Caki2 (cell line): Measurements from ENCODE around the gene GIPC1. TPM values are rescaled to one million over a fixed set of nuclear protein-coding genes. Genes with fewer than 3 reads are reported as not detected.

Experiments
- DNase-seq: peaks from one replicate; pipeline ENCODE4 v3.0.0-alpha.2; 2015; ENCODE audit warnings: low read depth
- in situ Hi-C: cut with HindIII; loops from 2 replicates; pipeline ENCODE4 v1.10.0; 2016; ENCODE audit warnings: low sequenced_read_pairs, low pct_unique_long_range_greater_than_20kb, mixed read lengths
- total RNA-seq: library from RNA; depleted of rRNA; stranded (reverse); fragments of >200 nt; shearing (Covaris generic); gene quantifications from 2 replicates; pipeline ENCODE4 v1.2.3, GENCODE V29; 2014; ENCODE audit warnings: low replicate concordance

GIPC1 gene
- total RNA-seq, 1 experiment from 2014 or later = 340 TPM

DNA sequence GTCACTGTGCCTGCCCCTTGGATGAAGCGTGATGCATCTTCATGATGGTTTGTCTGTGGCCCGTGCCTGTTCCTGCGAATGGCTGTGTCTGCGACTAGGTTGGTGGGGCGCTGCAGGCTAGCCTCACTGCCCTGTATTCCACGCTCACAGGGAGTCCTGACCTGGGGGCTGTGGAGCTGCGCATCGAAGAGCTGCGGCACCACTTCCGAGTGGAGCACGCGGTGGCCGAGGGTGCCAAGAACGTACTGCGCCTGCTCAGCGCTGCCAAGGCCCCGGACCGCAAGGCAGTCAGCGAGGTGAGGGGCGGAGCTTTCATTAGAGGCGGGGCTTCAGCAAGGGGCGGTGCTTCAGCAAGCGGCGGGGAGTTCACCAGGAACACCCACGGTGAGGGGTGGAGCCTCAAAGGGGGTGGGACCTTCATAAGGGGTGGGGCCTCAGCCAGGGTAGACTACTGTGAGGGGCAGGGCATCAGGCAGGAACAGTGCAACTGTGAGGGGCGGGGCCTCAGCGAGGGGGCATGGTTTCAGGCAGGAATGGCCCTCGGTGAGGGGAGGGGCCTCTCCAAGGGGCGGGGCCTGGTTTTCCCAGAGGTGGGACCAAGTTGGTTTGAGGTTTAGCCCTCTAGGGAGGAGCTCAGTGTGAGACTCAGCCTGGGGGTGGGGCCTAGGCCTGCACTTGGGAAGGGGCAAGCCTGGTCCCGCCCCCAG is 45.6 kb downstream of the GIPC1 start:
- DNase-seq = peak; percentile 91
- in situ Hi-C loops = no loop called here

DNA sequence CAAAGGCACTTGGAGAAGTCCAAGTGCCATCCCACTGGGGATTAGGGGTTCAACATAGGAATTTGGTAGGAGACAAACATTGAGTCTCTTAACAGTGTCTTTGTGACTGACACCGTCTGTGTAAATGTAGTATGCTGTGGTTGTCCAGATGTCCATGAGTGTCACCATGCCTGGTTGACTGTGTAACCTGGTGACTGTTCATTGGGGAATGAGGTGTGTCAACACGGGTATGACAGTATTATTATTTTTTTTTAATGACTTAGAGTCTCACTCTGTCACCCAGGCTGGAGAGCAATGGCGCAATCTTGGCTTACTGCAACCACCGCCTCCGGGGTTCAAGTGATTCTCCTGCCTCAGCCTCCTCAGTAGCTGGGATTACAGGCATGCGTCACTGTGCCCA is 46.6 kb downstream of the GIPC1 start:
- in situ Hi-C loops = no loop called here
- DNase-seq = peak; percentile 85

DNA sequence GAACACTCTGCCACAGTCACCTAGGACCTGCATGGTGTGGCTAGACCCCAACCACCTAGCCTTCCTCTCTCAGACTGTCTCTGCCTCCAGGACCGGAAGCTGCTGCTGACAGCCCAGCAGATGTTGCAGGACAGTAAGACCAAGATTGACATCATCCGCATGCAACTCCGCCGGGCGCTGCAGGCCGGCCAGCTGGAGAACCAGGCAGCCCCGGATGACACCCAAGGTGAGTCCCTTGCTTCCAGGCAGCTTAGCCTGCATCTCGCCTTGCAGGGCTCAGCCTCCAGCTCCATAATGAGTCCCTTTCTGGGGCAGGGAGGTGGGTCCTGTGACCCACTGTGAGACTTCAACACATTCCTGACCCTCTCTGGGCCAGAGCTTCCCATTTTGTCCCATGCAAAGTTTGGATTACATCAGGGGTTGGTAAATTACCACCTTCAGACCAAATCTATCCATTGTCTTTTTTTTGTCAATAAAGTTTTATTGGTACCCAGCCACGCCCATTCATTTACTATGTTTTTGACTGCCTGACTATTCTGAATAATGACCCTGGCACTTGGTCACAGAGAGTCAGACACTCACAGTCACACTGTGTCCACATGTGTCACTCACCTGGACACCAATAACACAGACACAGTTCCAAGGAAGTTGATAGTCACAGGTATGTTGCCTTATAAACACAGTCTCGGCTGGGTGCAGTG is 49.4 kb downstream of the GIPC1 start:
- in situ Hi-C loops = no loop called here
- no peak for DNase-seq

DNA sequence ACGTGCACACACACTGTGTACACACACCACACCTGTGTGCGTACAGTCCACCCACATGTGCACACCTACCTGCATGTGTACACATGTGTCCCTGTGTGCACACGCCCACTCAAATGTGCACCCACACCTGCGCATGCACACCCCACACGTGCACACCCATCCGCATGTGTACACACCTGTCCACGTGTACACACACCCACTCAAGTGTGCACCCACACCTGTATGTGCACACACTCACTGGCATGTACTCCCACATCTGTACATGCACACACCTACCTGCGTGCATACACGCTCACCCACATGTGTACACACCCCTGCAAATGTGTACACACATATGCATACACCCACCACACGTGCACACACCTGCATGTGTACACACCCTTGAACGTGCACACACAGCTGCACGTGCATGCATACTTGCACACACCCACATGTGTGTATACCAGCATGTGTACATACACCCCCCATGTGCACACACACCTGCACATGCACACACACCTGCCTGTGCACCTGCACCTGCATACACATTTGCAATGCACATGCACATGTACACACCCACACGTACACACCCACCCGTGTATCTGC is 52.2 kb downstream of the GIPC1 start:
- in situ Hi-C loops = no loop called here
- no peak for DNase-seq

DNA sequence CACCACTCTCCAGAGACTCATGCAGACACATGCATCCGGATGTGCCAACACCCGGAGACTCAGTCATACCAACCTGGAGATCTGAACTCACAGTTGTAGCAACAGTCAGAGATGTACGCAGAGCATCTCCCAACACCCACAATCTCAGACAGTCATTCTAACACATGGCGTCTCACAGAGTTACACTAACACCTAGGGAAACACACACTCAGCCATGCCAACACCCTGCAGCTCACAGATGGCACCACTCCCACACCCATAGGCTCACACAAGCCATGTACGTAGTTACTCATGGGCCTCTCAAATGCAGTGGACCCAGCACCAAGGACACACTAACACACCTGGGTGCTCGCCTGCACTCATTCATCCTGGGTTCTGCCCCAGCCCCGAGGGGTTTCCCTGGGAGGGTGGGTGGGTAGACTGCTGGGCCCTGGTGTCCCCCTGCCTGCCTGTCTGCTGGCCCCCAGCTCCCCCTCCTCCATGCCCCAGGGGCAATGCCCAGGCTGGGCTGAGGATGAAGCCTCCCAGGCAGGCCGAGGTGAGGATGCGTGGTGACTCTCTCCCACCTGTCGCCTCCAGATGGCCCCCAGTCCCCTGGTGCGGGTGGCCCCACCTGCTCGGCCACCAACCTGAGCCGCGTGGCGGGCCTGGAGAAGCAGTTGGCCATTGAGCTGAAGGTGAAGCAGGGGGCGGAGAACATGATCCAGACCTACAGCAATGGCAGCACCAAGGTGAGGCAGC is 52.9 kb downstream of the GIPC1 start:
- no peak for DNase-seq
- in situ Hi-C loops = no loop called here

DNA sequence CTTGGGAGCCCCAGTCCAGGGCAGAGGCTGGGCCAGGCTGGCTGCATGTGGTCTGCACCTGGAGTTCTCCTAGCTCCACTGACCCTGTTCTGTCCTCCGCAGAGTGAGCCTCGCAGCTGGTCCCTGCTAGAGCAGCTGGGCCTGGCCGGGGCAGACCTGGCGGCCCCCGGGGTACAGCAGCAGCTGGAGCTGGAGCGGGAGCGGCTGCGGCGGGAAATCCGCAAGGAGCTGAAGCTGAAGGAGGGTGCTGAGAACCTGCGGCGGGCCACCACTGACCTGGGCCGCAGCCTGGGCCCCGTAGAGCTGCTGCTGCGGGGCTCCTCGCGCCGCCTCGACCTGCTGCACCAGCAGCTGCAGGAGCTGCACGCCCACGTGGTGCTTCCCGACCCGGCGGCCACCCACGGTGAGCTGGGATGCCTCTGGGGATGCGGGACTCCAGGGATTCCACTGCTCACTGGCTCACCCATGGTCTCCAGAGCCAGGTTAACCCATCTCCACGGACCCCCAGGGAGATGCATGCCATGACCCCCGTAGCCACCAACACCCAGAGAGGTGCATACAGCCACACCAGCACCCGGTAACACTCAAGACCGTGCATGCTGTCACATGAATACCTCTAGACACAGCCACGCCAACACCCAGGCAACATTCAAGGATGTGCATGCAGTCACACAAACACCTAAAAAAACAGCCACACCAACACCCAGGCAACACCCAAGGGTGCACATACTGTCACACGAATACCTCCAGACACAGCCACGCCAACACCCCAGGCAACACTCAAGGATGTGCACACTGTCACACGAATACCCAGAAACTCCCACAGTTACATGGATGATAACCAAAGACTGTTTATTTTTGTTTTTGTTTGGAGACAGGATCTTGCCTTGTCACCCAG is 54.6 kb downstream of the GIPC1 start:
- no peak for DNase-seq
- in situ Hi-C loops = no loop called here

DNA sequence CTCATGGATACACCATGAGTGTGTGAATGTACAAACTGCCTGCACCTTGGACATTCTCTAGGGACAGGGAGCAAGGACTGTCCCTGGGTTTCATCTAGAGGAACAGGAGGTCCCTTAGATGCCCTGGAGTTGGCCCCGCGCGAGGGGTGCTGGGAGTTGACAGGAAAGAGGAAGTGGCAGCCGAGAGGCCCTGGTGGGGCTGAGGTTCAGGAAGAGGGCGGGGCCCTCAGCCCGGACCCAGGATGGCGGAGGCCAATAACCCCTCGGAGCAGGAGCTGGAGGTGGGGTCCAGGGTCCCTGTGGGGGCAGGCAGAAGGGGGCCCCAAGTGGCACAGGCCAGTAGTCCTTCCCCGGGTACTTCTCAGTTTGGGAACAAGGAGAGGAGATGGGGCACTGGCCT is 55.9 kb downstream of the GIPC1 start:
- no peak for DNase-seq
- in situ Hi-C loops = no loop called here

DNA sequence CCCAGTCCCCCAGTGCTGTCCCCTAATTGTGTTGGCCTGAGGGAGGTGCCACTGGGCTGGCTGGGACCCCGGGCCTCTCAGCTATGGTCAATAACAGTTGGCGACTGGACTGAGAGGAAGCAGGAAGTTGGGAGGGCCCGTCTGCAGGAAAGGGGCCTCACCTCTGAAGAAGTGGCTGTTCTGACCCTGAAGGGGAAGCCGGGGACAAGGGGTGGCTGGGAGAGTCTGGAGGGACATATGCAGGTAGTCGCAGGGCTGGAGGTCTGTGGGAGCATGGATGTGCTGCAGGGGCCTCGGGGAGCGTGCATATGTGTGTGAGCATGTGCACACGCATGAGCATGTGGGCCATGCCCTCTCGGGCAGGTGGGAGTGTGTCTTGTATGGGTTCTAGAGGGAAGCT is 56.9 kb downstream of the GIPC1 start:
- no peak for DNase-seq
- in situ Hi-C loops = no loop called here

DNA sequence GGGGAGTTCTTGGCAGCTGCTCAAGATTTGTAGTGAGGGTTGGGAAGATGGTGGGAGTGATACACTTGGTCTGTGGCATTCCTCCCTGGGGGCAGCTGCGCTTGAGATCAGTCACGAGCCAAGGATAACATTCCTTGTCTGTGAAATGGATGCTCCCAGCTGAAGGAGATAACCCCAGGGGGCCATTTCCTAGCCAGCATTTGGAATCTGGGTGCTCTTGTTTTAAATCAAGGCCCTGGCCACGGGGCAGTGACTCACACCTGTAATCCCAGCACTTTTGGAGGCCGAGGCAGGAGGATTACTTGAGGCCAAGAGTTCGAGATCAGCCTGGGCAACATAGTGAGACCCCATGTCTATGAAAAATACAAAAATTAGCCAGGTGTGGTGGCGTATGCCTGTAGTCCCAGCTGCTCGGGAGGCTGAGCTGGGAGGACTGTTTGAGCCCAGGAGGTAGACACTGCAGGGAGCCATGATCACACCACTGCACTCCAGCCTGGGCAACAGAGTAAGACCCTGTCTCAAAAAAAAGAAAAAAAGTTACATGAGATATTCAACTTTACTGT is 58.3 kb downstream of the GIPC1 start:
- no peak for DNase-seq
- in situ Hi-C loops = no loop called here

DNA sequence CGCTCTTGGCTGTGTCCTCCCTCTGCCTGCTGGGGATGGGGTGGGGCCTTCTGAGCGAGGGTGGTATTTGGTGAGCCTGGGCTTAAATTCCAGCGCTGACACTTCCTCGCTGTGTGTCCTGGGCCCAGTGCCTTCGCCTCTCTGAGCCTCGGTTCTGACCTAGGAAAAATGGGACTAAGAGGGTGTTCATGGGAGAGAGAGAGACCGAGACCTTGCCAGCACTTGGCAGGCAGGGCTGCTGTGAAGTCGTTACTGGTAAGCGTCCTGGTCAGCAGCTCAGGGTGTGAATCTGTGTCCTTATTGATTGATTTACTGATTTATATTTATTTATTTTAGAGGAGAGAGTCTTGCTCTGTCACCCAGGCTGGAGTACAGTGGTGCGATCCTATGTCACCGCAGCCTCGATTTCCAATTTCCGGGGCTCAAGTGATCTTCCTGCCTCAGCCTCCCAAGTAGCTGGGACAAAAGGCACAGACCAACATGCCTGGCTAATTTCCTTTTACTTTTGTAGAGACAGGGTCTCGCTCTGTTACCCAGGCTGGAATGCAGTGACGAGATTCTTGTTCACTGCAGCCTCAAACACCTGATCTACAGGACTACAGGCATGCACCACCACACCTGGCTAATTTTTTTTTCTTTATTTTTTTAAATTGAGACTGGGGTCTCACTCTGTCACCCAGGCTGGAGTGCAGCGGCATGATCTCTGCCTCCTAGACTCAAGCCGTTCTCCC is 60.4 kb downstream of the GIPC1 start:
- in situ Hi-C loops = no loop called here
- DNase-seq = no peak

DNA sequence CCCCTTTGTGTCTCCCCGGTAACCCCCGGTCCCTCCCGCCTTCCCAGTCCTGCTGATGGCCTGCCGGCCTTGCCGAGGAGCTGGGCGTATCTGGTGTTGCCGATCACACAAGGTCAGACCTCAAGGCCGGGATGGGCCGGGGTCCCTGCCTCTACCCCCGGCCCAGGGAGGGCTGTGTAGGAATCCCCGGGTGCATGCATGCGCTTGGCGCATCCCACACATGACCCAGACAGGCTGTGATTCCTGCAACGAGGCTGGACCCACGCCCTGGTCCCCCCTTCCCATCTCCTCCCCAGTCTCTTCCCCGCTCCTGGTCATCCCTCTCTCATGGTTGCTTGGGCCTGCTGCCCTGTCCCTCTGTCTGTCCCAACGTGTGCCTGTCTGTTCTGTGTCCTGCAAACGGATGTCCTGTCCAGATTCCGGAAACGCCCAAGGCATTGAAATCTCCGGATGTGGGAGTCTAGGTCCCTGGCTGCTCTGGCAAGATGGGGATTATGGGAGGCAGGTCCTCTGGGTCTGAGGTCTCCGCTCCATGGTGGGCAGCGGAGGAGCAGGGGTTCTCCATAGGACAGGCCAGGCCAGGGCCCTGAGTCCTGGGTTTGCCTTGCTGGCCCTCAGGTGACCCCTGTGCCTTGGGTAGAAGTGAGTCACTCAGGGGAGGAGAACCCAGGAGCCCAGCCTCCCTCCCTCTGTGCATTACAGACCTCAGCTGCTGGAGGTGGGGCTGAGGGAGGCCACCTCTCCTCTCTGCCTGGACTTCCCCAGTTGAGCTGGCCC is 61.2 kb downstream of the GIPC1 start:
- peak; percentile 98 for DNase-seq
- in situ Hi-C loops = no loop called here

DNA sequence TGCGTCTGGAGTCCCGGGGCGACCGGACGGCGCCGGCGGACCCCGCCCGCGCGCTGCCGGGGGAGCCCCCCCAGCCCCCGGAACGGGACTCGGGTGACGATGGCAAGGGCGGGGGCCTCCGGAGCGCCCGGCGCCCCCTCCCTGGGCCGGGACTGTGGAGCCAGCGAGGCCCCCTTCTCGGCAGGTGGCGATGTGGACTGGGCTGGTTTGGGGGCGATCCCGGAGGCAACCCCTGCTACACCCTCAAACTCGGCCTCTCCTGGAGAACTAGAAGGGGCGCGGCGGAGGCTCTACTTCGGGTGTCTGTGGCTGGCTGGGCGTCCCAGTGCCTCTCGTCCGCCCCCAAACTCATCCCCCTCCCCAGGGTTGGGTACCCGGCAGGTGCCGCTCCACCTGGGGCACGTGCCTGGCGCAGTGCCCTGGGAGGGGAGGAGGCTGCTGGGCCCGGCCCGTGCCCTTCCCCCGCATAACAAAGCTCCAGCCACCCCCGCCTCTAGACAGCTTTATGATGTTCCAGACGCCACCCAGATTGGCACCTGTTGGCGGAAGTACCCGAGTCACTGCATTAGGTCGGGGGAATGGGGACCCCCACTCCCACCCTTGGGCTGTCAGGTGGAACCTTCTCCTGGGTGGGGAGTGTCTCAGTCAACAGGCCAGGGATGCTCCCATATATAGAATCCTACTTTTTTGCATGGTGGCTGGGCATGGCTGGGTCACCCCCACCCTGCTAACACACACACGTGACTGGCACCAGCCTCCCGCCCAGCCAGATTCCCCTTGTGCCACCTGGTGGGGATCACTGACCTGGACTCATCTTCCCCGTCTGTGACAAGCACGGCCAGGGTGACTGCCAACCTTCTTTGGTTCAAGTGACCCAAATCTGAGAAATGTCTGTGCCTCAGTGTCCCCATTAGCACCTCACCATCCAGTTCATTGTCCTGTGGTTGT is 62.1 kb downstream of the GIPC1 start:
- peak; percentile 71 for DNase-seq
- in situ Hi-C loops = no loop called here

DNA sequence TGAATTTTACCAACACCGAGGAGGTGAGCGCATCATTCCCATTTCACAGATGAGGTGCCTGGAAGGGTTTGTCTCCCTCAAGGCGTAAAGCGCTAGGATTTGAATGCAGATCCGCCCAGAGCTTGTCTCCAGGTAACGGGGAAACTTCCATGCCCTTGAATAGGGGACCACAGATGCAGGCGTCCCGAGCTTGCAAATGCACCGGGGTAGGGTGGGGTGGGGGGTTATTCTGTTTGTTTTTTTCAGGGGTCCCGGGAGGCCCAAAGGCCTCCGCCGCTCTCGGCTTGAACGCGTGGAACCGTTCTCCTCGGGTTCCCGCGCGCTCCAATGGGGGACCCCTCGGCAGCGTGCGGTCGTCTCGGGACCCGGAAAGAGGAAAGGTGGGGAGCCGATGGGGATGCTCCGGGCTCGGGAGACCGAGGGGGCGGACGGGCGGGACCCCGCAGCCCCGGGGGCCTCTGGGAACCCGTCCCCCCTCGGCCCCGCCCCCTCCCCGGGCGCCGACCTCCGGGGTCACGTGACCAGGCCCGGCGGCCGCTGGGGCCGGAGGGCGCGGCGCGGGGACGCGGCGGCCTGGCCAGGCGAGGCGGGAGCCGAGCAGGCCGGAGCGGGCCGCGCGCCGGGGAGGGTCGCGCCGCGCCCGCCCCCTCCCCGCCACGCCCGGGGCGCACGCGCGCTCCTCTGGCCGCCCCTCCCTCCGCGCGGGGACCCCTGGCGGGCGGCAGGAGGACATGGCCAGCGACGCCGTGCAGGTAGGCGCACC is 63.0 kb downstream of the GIPC1 start, which contains the start of gene PKN1:
Gene PKN1, plus strand, starts transcription at position 516 of the 763 bp plus-strand sequence. Its CDS starts 216 bp downstream, at position 732.
- in situ Hi-C loops = no loop called here
- no peak for DNase-seq

DNA sequence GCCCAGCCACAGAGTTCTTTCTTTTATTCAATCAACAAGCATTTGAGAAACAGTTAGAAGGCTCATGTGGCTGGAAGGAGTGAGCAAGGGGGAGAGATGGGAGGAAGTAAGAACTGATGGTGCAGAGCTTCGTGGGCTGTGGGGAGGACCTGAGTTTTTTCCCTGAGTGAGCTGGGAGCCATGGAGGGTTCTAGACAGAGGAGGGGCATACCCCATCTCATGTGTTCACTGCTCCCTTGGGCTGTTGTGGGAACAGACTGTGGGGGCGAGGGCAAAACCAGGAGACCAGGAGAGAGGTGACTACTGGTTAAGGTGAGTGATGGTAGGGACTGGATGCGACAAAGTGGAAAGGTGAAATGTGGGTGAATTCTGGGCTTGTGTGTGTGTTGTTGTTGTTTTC is 65.2 kb downstream of the GIPC1 start:
- no peak for DNase-seq
- in situ Hi-C loops = no loop called here
